ENCODE measurements around the gene GAS2L1.

The GAS2L1 gene

GRCh38 chr22:29313576-29314466 lies 7.4 kb downstream of the GAS2L1 start:
- H3K4me3 ChIP-seq (ENCODE audit: low read depth, low read length), result no peak overlapping the region
- no peak for TF ChIP-seq CTCF (IDR thresholded peaks at IDR 0.05; ENCODE audit: borderline replicate concordance, insufficient read depth, low read depth, low read length)

- TF ChIP-seq CTCF (IDR thresholded peaks at IDR 0.05; ENCODE audit: borderline replicate concordance, insufficient read depth, low read depth, low read length), result no peak
- no peak overlapping the region for H3K4me3 ChIP-seq (ENCODE audit: low read depth, low read length)
Measured at GRCh38 chr22:29314537-29315285, 8.3 kb downstream of the GAS2L1 start.

DNA sequence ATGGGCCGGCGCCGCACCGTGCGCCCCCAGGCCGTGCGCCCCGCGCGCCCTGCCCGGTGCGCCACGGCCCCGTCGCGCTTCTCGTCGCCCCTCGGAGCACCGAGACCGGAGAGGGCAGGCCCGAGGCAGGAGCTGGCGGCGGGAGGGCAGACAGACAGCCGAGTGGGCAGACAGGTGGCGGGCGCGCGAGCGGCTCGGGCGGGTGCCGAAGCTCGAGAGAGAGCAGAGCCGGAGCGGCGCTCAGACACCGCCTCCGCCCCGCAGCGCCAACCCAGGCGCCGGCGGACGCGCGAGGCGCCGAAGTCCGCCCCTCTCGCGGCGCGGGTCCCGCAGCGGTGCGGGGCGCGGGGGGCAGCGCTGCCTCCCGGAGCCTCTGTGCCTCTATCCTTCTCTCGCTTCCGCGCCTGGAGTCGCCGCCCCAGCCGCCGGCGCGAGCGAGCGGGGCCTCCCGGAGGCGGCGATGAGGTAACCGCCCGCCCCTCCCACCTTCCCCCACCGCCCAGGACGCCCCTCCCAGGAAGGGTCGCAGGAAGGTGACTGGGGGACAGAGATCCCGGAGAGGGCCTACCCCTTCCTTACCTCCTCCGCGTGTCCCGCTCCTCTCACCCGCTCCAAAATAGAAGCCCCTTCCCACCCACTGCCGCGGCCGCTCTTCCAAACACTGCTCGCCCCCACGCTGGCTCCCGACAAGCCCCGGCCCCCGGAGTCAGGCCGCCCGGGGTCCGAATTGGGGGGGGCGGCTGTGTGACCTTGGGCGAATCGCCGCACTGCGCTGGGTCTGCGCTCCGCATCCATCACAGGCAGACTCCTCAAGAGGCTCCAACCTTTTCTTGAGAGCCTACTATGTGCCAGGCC lies 9.1 kb downstream of the GAS2L1 start, which contains the start of gene RASL10A:
TSS of gene RASL10A (minus strand) at position 412 of the 855 bp plus-strand sequence. CDS start 451 bp downstream, outside the sequence.
- TF ChIP-seq CTCF (IDR thresholded peaks at IDR 0.05; ENCODE audit: borderline replicate concordance, insufficient read depth, low read depth, low read length), result no peak
- no peak within 1 kb of the TSS for H3K4me3 ChIP-seq (ENCODE audit: low read depth, low read length)

GRCh38 chr22:29316141-29316828 lies 9.8 kb downstream of the GAS2L1 start:
- no peak for TF ChIP-seq CTCF (IDR thresholded peaks at IDR 0.05; ENCODE audit: borderline replicate concordance, insufficient read depth, low read depth, low read length)
- no peak overlapping the region for H3K4me3 ChIP-seq (ENCODE audit: low read depth, low read length)

- no peak for TF ChIP-seq CTCF (IDR thresholded peaks at IDR 0.05; ENCODE audit: borderline replicate concordance, insufficient read depth, low read depth, low read length)
Measured at GRCh38 chr22:29317827-29318454, 11.5 kb downstream of the GAS2L1 start.

GRCh38 chr22:29319072-29319471 lies 12.6 kb downstream of the GAS2L1 start:
- H3K4me3 ChIP-seq (ENCODE audit: low read depth, low read length), result no peak overlapping the region
- no peak for TF ChIP-seq CTCF (IDR thresholded peaks at IDR 0.05; ENCODE audit: borderline replicate concordance, insufficient read depth, low read depth, low read length)

More at GRCh38 chr22:29317827-29318454, 11.5 kb downstream of the GAS2L1 start:
- no peak overlapping the region for H3K4me3 ChIP-seq (ENCODE audit: low read depth, low read length)
